GM23338 (cell line): ENCODE measurements around the gene IQCE. TPM values are rescaled to one million over a fixed set of nuclear protein-coding genes. Genes with fewer than 3 reads are reported as not detected.
"Not testable (repeated sequence)": the region's sequence is repeated elsewhere in the genome, so short reads cannot be mapped to it uniquely, and the experiment has no call there.

Experiments
- ATAC-seq: fragments of 200-7000 bp; cut with Tn5 transposase; 3 replicates; pipeline ENCODE4 v1.9.1; 2020
- DNase-seq: peaks from one replicate; pipeline ENCODE4 v3.0.0-alpha.2; 2015; ENCODE audit warnings: low spot score
- H2AFZ ChIP-seq: fragments of 200-600 bp; sonication (generic); 2 replicates; pipeline ENCODE4 v1.8.0; 2016; ENCODE audit warnings: antibody characterized with exemption, mild to moderate bottlenecking, moderate library complexity
- H3F3A ChIP-seq: fragments of 200-600 bp; sonication (generic); replicated peaks from 2 replicates; pipeline ENCODE4 v1.8.0; 2017; ENCODE audit warnings: antibody characterized with exemption, mixed run types, low read depth
- H3K27ac ChIP-seq: fragments of 200-600 bp; sonication (generic); 2 replicates; pipeline ENCODE4 v1.6.1; 2016; ENCODE audit warnings: low read depth
- H3K27me3 ChIP-seq: fragments of 200-600 bp; sonication (generic); 2 replicates; pipeline ENCODE4 v1.8.0; 2016; ENCODE audit warnings: mild to moderate bottlenecking, mixed run types, moderate library complexity; ENCODE audit not compliant: insufficient read depth
- H3K36me3 ChIP-seq: fragments of 200-600 bp; sonication (generic); 2 replicates; pipeline ENCODE4 v1.8.0; 2016; ENCODE audit warnings: mild to moderate bottlenecking; ENCODE audit not compliant: insufficient read depth
- H3K4me1 ChIP-seq: fragments of 200-600 bp; sonication (generic); 2 replicates; pipeline ENCODE4 v1.8.0; 2016; ENCODE audit warnings: mild to moderate bottlenecking, moderate library complexity; ENCODE audit not compliant: insufficient read depth
- H3K4me2 ChIP-seq: fragments of 200-600 bp; sonication (generic); 2 replicates; pipeline ENCODE4 v1.7.1; 2017; ENCODE audit warnings: mixed run types
- H3K4me3 ChIP-seq: fragments of 200-600 bp; sonication (generic); 2 replicates; pipeline ENCODE4 v1.6.1; 2016; ENCODE audit warnings: mixed run types
- H3K79me2 ChIP-seq: fragments of 200-600 bp; sonication (generic); replicated peaks from 2 replicates; pipeline ENCODE4 v1.8.0; 2017; ENCODE audit warnings: mild to moderate bottlenecking; ENCODE audit not compliant: insufficient read depth
- H3K9me2 ChIP-seq: fragments of 200-600 bp; sonication (generic); 2 replicates; pipeline ENCODE4 v1.8.0; 2017; ENCODE audit not compliant: insufficient read depth
- H4K20me1 ChIP-seq: fragments of 200-600 bp; sonication (generic); replicated peaks from 2 replicates; pipeline ENCODE4 v1.8.0; 2017; ENCODE audit warnings: mild to moderate bottlenecking; ENCODE audit not compliant: insufficient read depth
- H3K27ac Mint-ChIP-seq: 2 replicates; pipeline ENCODE4 v1.8.0; 2020; ENCODE audit warnings: inconsistent platforms, mild to moderate bottlenecking, moderate library complexity, mixed read lengths
- H3K27me3 Mint-ChIP-seq: 3 replicates; pipeline ENCODE4 v1.8.0; 2022; ENCODE audit warnings: low read depth, mild to moderate bottlenecking, moderate library complexity, mixed read lengths, inconsistent platforms; ENCODE audit not compliant: insufficient read depth, poor library complexity
- H3K36me3 Mint-ChIP-seq: 3 replicates; pipeline ENCODE4 v1.8.0; 2021; ENCODE audit warnings: low read depth, mild to moderate bottlenecking, inconsistent platforms, moderate library complexity, mixed read lengths
- H3K4me1 Mint-ChIP-seq: 3 replicates; pipeline ENCODE4 v1.8.0; 2020; ENCODE audit warnings: mild to moderate bottlenecking, inconsistent platforms, mixed read lengths
- H3K4me3 Mint-ChIP-seq: 3 replicates; pipeline ENCODE4 v1.8.0; 2021; ENCODE audit warnings: moderate library complexity, mild to moderate bottlenecking, inconsistent platforms, mixed read lengths
- H3K9me3 Mint-ChIP-seq: 3 replicates; pipeline ENCODE4 v1.8.0; 2020; ENCODE audit warnings: moderate library complexity, mild to moderate bottlenecking, inconsistent platforms, mixed read lengths
- CTCF ChIP-seq, 2 experiments: fragments of 200-600 bp in 1 of 2; sonication (generic) in 1 of 2; conservative IDR thresholded peaks; 2 replicates each; pipeline versions ENCODE4 v1.5.1 to v1.6.1; 2016 to 2017; ENCODE audit warnings: antibody characterized with exemption in 2 of 2, low read depth in 2 of 2, mild to moderate bottlenecking in 2 of 2, moderate library complexity in 1 of 2
- ZNF462 ChIP-seq: fragments of 250-450 bp; sonication (Bioruptor Pico); IDR thresholded peaks from 2 replicates; pipeline ENCODE4 v1.5.0; 2020; ENCODE audit warnings: mild to moderate bottlenecking, moderate library complexity
- polyA plus RNA-seq: library from polyadenylated mRNA; unstranded; fragments of >200 nt; fragmentation: Nextera tagmentation; extraction: Ambion mirVana; gene quantifications from 2 replicates; pipeline ENCODE4 v1.2.1, GENCODE V29; 2016
- total RNA-seq: library from RNA; depleted of rRNA; stranded (reverse); fragments of >200 nt; shearing (Covaris generic); gene quantifications from 2 replicates; pipeline ENCODE4 v1.2.3, GENCODE V29; 2014

IQCE gene
- total and polyA plus RNA-seq, 2 experiments from 2014 or later = 5.0 to 7.7 TPM

GRCh38 chr7:2608921-2609411, 50.2 kb downstream of the IQCE start:
- no peak overlapping the region for H3K27ac ChIP-seq
- no peaks in the 10 kb centered on the region for H3F3A ChIP-seq
- H3K4me3 ChIP-seq = no peak overlapping the region
- H3K27me3 Mint-ChIP-seq = peaks cover 22% of the 10 kb centered on the region
- no peaks in the 10 kb centered on the region for H4K20me1 ChIP-seq
- H3K4me1 Mint-ChIP-seq = peaks cover 26% of the 10 kb centered on the region
- H3K36me3 ChIP-seq = no peaks in the 10 kb centered on the region
- ATAC-seq (peak; percentile 61), DNase-seq (peak; percentile 93)
- no peaks in the 10 kb centered on the region for H3K27me3 ChIP-seq
- TF ChIP-seq ZNF462 = no peak
- TF ChIP-seq CTCF (conservative IDR thresholded peaks at IDR 0.05; ENCODE audit: low read depth in 2 of 2) = peak; percentile 63 to 79
- no peaks in the 10 kb centered on the region for H3K9me2 ChIP-seq
- no peak overlapping the region for H2AFZ ChIP-seq
- H3K4me3 Mint-ChIP-seq = no peak overlapping the region
- H3K36me3 Mint-ChIP-seq = no peaks in the 10 kb centered on the region
- H3K4me1 ChIP-seq = peaks cover 3% of the 10 kb centered on the region; the same call in 1 of the 2 replicates
- H3K9me3 Mint-ChIP-seq = no peaks in the 10 kb centered on the region
- no peak overlapping the region for H3K4me2 ChIP-seq
- H3K79me2 ChIP-seq = no peaks in the 10 kb centered on the region
- no peak overlapping the region for H3K27ac Mint-ChIP-seq

- not testable (repeated sequence) for H3K27me3 ChIP-seq, H3K4me3 ChIP-seq, H3F3A ChIP-seq, H3K9me3 Mint-ChIP-seq, DNase-seq, H3K27ac Mint-ChIP-seq, H3K4me3 Mint-ChIP-seq, H4K20me1 ChIP-seq, H3K4me2 ChIP-seq, H2AFZ ChIP-seq, H3K36me3 Mint-ChIP-seq, H3K79me2 ChIP-seq, H3K27ac ChIP-seq, ATAC-seq, H3K36me3 ChIP-seq, H3K4me1 ChIP-seq, H3K9me2 ChIP-seq
- Mint-ChIP-seq H3K4me1 (peaks cover 26% of the 10 kb centered on the region), H3K27me3 (peaks cover 22% of the 10 kb centered on the region)
Measured at GRCh38 chr7:2609646-2610045, 50.9 kb downstream of the IQCE start.
